Hepatocyte (in vitro differentiated cells): ENCODE results near the gene SCAPER. TPM values are rescaled to one million over a fixed set of nuclear protein-coding genes. Genes with fewer than 3 reads are reported as not detected.

ENCODE experiments used
- DNase-seq: peaks from one replicate; pipeline ENCODE4 v3.0.0-alpha.2; 2016; ENCODE audit warnings: low spot score
- H2AFZ ChIP-seq: fragments of 200-600 bp; sonication (generic); 2 replicates; pipeline ENCODE4 v1.6.0; 2016; ENCODE audit warnings: antibody characterized with exemption, mild to moderate bottlenecking
- H3K27ac ChIP-seq: fragments of 200-600 bp; sonication (generic); 2 replicates; pipeline ENCODE4 v1.5.1; 2016; ENCODE audit warnings: mild to moderate bottlenecking
- H3K27me3 ChIP-seq: fragments of 200-600 bp; sonication (generic); 2 replicates; pipeline ENCODE4 v1.6.1; 2016
- H3K36me3 ChIP-seq: fragments of 200-600 bp; sonication (generic); replicated peaks from 2 replicates; pipeline ENCODE4 v1.5.1; 2016; ENCODE audit warnings: low read depth; ENCODE audit not compliant: insufficient read depth
- H3K4me1 ChIP-seq: fragments of 200-600 bp; sonication (generic); 2 replicates; pipeline ENCODE4 v1.5.1; 2016; ENCODE audit warnings: mild to moderate bottlenecking, moderate library complexity; ENCODE audit not compliant: insufficient read depth
- H3K4me2 ChIP-seq: fragments of 200-600 bp; sonication (generic); 2 replicates; pipeline ENCODE4 v1.6.0; 2016
- H3K4me3 ChIP-seq: fragments of 200-600 bp; sonication (generic); 2 replicates; pipeline ENCODE4 v1.5.1; 2016; ENCODE audit warnings: mild to moderate bottlenecking
- H3K79me2 ChIP-seq: fragments of 200-600 bp; sonication (generic); 2 replicates; pipeline ENCODE4 v1.6.0; 2017; ENCODE audit warnings: mild to moderate bottlenecking
- H3K9me2 ChIP-seq: fragments of 200-600 bp; sonication (generic); replicated peaks from 2 replicates; pipeline ENCODE4 v1.6.0; 2017; ENCODE audit warnings: mild to moderate bottlenecking; ENCODE audit not compliant: insufficient read depth
- H3K9me3 ChIP-seq: fragments of 200-600 bp; sonication (generic); 2 replicates; pipeline ENCODE4 v1.5.1; 2016; ENCODE audit warnings: low read depth, mild to moderate bottlenecking
- H4K20me1 ChIP-seq: fragments of 200-600 bp; sonication (generic); 2 replicates; pipeline ENCODE4 v1.6.0; 2016; ENCODE audit warnings: mild to moderate bottlenecking; ENCODE audit not compliant: insufficient read depth, poor library complexity, severe bottlenecking
- CTCF ChIP-seq: fragments of 200-600 bp; sonication (generic); IDR thresholded peaks from 2 replicates; pipeline ENCODE4 v1.5.1; 2016; ENCODE audit warnings: antibody characterized with exemption, mild to moderate bottlenecking; ENCODE audit not compliant: poor library complexity
- EZH2 ChIP-seq: fragments of 200-600 bp; sonication (generic); IDR thresholded peaks from 2 replicates; pipeline ENCODE4 v1.6.1; 2016; ENCODE audit warnings: antibody characterized with exemption, mild to moderate bottlenecking, borderline replicate concordance
- EZH2phosphoT487 ChIP-seq: fragments of 200-600 bp; sonication (generic); IDR thresholded peaks from one replicate; pipeline ENCODE4 v1.6.1; 2018; ENCODE audit warnings: antibody characterized with exemption, mild to moderate bottlenecking, low read depth, moderate library complexity; ENCODE audit not compliant: unreplicated experiment, severe bottlenecking
- WGBS: methylation state at CpG from one replicate; pipeline ENCODE4 v1.1.6; 2016; ENCODE audit warnings: low lambda C conversion rate; ENCODE audit errors: missing lambda C conversion rate; 5-methylcytosine and 5-hydroxymethylcytosine counted together
- polyA plus RNA-seq: library from polyadenylated mRNA; unstranded; fragments of >200 nt; fragmentation: Nextera tagmentation; extraction: Ambion mirVana; gene quantifications from 2 replicates; pipeline ENCODE4 v1.2.1, GENCODE V29; 2016
- total RNA-seq: library from RNA; depleted of rRNA; stranded (reverse); fragments of >200 nt; gene quantifications from 2 replicates; pipeline ENCODE4 v1.2.3, GENCODE V29; 2014

The SCAPER gene
- total and polyA plus RNA-seq, 2 experiments from 2014 or later, result 20.8 to 27.4 TPM

DNA sequence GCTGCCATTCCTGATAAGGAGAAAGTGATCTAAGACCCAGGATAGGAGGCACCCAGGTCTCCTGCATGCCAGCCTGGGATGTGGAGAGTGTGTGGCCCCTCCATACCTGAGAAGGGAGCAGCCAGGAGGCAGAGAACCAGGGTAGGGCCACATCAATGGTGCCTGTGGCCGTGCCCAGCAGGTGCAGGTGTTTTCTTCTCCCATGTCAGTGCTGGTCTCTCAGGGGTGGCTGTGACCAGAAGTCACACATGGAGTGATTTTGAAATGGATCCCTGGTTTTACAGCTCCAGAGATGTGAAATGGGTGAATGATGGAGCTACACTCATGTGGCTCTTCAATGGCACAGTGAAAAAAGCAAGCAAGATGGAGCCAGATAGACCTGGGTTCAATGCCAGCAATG lies 571.8 kb downstream of the SCAPER start:
- Histone ChIP-seq H3K27me3 (peaks cover 50% of the 10 kb centered on the region), H2AFZ (no peak overlapping the region), H3K36me3 (no peaks in the 10 kb centered on the region), H3K27ac (no peak overlapping the region), H3K9me2 (no peaks in the 10 kb centered on the region), H3K79me2 (peaks cover 5% of the 10 kb centered on the region), H4K20me1 (no peaks in the 10 kb centered on the region), H3K4me3 (no peak overlapping the region), H3K9me3 (no peaks in the 10 kb centered on the region), H3K4me1 (peaks cover 6% of the 10 kb centered on the region), H3K4me2 (no peak overlapping the region)
- TF ChIP-seq CTCF (no peak), EZH2phosphoT487 (no peak), EZH2 (no peak)
- 100% methylated on average over 1 of the region's 1 CpG for WGBS
- DNase-seq, result no peak

DNA sequence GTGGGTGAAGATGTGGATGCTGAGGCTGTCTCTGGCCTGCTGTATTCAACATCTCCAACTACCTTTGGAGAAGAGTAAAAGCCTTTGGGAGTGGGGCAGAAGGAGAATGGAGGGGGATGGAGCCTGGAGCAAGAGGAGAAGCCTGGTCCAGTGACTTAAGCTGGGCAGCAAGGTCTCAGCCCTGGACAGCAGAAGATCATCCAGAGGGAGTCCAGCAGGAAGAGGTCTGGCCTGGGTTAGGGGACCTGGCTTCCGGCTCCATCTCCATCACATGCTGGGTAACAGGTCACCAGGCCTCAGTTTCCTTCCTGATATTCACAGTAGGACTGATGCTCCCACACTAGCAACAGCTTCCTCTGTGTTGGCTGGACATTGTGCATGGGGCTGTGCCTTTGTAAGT lies 572.3 kb downstream of the SCAPER start:
- no peak overlapping the region for H3K4me2 ChIP-seq

DNA sequence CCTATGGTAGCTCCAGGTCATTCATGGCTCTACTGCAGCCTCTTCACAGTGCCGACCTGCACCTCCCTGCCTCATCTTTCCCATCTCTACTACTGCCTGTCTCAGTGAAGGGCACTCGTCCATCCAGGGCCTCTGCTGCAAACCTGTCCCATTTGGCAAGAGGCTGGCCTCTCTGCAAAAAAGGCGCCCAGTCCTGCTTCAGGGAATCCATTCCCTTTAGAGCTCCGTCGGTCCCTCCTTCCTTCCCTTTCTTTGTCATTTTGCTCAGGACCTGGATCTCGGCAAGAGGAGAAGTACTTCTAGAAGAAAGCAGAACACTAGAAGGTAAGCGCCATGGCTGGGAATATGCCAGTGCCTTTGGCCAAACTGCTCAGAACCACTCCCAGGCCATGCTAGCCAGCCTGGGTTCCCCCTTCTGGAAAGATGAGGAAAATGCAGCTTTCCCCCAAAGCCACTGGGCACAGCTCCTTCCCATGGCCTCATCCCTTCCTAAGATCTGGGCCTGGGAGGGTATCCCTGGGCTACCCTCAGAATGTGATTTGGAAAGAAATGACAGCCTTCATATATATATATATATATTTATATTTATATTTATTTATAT lies 575.0 kb downstream of the SCAPER start:
- 75% methylated on average over 7 of the region's 7 CpGs for WGBS

More for the DNA sequence above, 572.3 kb downstream of the SCAPER start:
- H3K9me2 ChIP-seq, result no peaks in the 10 kb centered on the region
- H3K79me2 ChIP-seq, result peaks cover 4% of the 10 kb centered on the region
- no peak overlapping the region for H2AFZ ChIP-seq
- DNase-seq, result no peak
- H4K20me1 ChIP-seq, result no peaks in the 10 kb centered on the region
- peaks cover 2% of the 10 kb centered on the region for H3K4me1 ChIP-seq
- no peak overlapping the region for H3K4me3 ChIP-seq
- 75% methylated on average over 1 of the region's 1 CpG for WGBS
- H3K9me3 ChIP-seq, result no peaks in the 10 kb centered on the region
- no peaks in the 10 kb centered on the region for H3K36me3 ChIP-seq
- peaks cover 46% of the 10 kb centered on the region for H3K27me3 ChIP-seq
- TF ChIP-seq CTCF, result no peak
- TF ChIP-seq EZH2phosphoT487, result no peak
- TF ChIP-seq EZH2, result no peak
- H3K27ac ChIP-seq, result no peak overlapping the region

More for the DNA sequence above, 575.0 kb downstream of the SCAPER start:
- Histone ChIP-seq H3K4me2 (no peak overlapping the region), H2AFZ (no peak overlapping the region), H3K79me2 (no peaks in the 10 kb centered on the region), H3K4me1 (no peaks in the 10 kb centered on the region), H3K4me3 (no peak overlapping the region), H3K36me3 (no peaks in the 10 kb centered on the region), H3K27me3 (peaks cover 21% of the 10 kb centered on the region), H3K9me2 (no peaks in the 10 kb centered on the region), H4K20me1 (no peaks in the 10 kb centered on the region), H3K27ac (no peak overlapping the region), H3K9me3 (no peaks in the 10 kb centered on the region)
- DNase-seq, result no peak
- TF ChIP-seq EZH2phosphoT487 (no peak), EZH2 (no peak), CTCF (peak; percentile 46)
